BJ (cell line): ENCODE data around the gene CPS1. TPM values are rescaled to one million over a fixed set of nuclear protein-coding genes. Genes with fewer than 3 reads are reported as not detected.

Experiments used
- CTCF ChIA-PET: fragments of 350-600 bp; formaldehyde crosslinking; extraction: SDS; loops from one replicate; lab custom pipeline; 2021; ENCODE audit warnings: antibody characterized with exemption, inconsistent platforms; lab: Yijun Ruan, JAX
- POLR2A ChIA-PET: fragments of 300-600 bp; sonication (Branson Sonifier 250); formaldehyde crosslinking; extraction: SDS; loops from one replicate; lab custom pipeline; 2021; ENCODE audit warnings: antibody characterized with exemption; lab: Charles Lee
- DNase-seq: peaks from one replicate; pipeline ENCODE4 v3.0.0-alpha.2; 2011; ENCODE audit warnings: low read depth
- H3K27me3 ChIP-seq: 2 replicates; pipeline ENCODE4 v1.6.0; 2011; ENCODE audit warnings: low read length; ENCODE audit not compliant: control insufficient read depth, insufficient read depth
- H3K36me3 ChIP-seq: 2 replicates; pipeline ENCODE4 v1.5.1; 2011; ENCODE audit warnings: low read length; ENCODE audit not compliant: control insufficient read depth, insufficient read depth
- H3K4me3 ChIP-seq: 2 replicates; pipeline ENCODE4 v1.5.1; 2011; ENCODE audit warnings: low read depth, mild to moderate bottlenecking, control low read depth, low read length
- CTCF ChIP-seq: IDR thresholded peaks from 2 replicates; pipeline ENCODE4 v1.5.1; 2011; ENCODE audit warnings: low read depth, mild to moderate bottlenecking, control low read depth, inconsistent platforms, low read length, moderate library complexity; ENCODE audit not compliant: insufficient read depth
- polyA minus RNA-seq: library from RNA; depleted of rRNA, polyadenylated mRNA; stranded (reverse); fragments of >200 nt; gene quantifications from 2 replicates; pipeline ENCODE4 v1.2.3, GENCODE V29; 2011; rRNA and poly(A)+ RNA removed
- polyA plus RNA-seq: library from polyadenylated mRNA; depleted of rRNA; stranded (reverse); fragments of >200 nt; gene quantifications from 2 replicates; pipeline ENCODE4 v1.2.3, GENCODE V29; 2011; rRNA removed

CPS1 gene
- polyA plus RNA-seq (10.9 and 21.9 TPM in 2 replicates), polyA minus RNA-seq (11.9 and 17.3 TPM in 2 replicates)

- Histone ChIP-seq H3K36me3 (no peaks in the 10 kb centered on the region), H3K4me3 (no peak within 1 kb of the TSS), H3K27me3 (no peaks in the 10 kb centered on the region)
- CTCF ChIA-PET = interaction anchor here (1.0 to 1.3 kb wide), 3 partner anchors 10 to 21 kb away, joined by 3 read pairs; no protein-coding TSS in a partner anchor
- POLR2A ChIA-PET = no interaction called here
- no peak for TF ChIP-seq CTCF
- DNase-seq = no peak
Observed at GRCh38 chr2:210556329-210556980, at the start of gene CPS1. Gene CPS1 (plus strand): TSS chr2:210556599. CDS start chr2:210556734, 135 bp downstream.

GRCh38 chr2:210515911-210516310 lies 40.5 kb upstream of the CPS1 start:
- no peak for DNase-seq
- no peaks in the 10 kb centered on the region for H3K36me3 ChIP-seq
- TF ChIP-seq CTCF = no peak
- POLR2A ChIA-PET = no interaction called here
- no peaks in the 10 kb centered on the region for H3K27me3 ChIP-seq
- CTCF ChIA-PET = no interaction called here
- no peak overlapping the region for H3K4me3 ChIP-seq

- no peak for TF ChIP-seq CTCF
- Histone ChIP-seq H3K27me3 (no peaks in the 10 kb centered on the region), H3K4me3 (no peak overlapping the region), H3K36me3 (no peaks in the 10 kb centered on the region)
- DNase-seq = no peak
- POLR2A ChIA-PET = no interaction called here
- CTCF ChIA-PET = interaction anchor here (1.0 to 1.4 kb wide), 2 partner anchors 14 to 30 kb away, joined by 3 to 4 read pairs; no protein-coding TSS in a partner anchor
Observed at GRCh38 chr2:210517264-210517663, 39.1 kb upstream of the CPS1 start.

GRCh38 chr2:210519594-210519993 lies 36.8 kb upstream of the CPS1 start:
- Histone ChIP-seq H3K4me3 (no peak overlapping the region), H3K36me3 (no peaks in the 10 kb centered on the region), H3K27me3 (no peaks in the 10 kb centered on the region)
- no peak for DNase-seq
- ChIA-PET CTCF (no interaction called here), POLR2A (no interaction called here)
- no peak for TF ChIP-seq CTCF

- H3K4me3 ChIP-seq = no peak overlapping the region
- TF ChIP-seq CTCF = no peak
- ChIA-PET CTCF (interaction anchor here (0.8 to 1.0 kb wide), 2 partner anchors 21 to 33 kb away, joined by 3 read pairs; no protein-coding TSS in a partner anchor), POLR2A (no interaction called here)
- DNase-seq = no peak
- no peaks in the 10 kb centered on the region for H3K27me3 ChIP-seq
- no peaks in the 10 kb centered on the region for H3K36me3 ChIP-seq
Observed at GRCh38 chr2:210522399-210522798, 34.0 kb upstream of the CPS1 start.
